ENCODE measurements around the gene TEX48.

TEX48 gene

DNA sequence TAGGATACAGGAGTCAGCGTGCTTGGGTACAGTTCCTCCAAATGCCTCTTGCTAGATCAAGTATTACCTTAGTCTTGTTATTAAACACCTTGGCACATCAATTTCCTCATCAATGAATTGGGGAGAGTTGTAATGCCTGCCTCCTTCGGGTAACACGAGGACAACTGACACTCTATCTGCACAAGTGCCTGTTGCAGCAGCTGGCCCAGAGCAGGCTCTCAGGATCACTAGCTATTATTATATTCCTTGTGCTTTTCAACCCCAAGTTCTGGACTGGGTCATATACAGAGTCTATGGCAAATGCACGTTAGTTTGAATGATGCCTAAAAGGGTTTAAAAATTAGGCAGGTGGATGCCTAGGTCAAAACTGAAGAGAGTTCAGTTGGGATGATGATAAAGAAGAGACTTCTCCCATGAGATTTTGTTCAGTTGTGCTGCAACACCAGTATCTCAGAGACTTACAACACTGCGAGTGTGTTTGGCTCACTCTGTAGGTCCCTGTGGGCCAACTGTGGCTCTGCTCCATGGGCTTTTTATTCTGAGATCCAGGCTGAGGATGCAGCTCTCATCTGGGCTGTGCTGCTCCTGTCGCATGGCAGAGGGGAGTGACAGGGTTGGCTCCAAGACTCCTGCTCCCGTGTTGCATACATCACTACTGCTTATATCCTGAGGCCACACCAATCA lies 41.1 kb upstream of the TEX48 start:
- DNase-seq (ENCODE audit: low read depth), result no peak
- TF ChIP-seq, protein P1, sequence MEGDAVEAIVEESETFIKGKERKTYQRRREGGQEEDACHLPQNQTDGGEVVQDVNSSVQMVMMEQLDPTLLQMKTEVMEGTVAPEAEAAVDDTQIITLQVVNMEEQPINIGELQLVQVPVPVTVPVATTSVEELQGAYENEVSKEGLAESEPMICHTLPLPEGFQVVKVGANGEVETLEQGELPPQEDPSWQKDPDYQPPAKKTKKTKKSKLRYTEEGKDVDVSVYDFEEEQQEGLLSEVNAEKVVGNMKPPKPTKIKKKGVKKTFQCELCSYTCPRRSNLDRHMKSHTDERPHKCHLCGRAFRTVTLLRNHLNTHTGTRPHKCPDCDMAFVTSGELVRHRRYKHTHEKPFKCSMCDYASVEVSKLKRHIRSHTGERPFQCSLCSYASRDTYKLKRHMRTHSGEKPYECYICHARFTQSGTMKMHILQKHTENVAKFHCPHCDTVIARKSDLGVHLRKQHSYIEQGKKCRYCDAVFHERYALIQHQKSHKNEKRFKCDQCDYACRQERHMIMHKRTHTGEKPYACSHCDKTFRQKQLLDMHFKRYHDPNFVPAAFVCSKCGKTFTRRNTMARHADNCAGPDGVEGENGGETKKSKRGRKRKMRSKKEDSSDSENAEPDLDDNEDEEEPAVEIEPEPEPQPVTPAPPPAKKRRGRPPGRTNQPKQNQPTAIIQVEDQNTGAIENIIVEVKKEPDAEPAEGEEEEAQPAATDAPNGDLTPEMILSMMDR (IDR thresholded peaks at IDR 0.05; ENCODE audit: low read length, missing control alignments), result no peak
- no peak overlapping the region for H3K4me3 ChIP-seq (replicated peaks; ENCODE audit: low read depth, low read length)

DNA sequence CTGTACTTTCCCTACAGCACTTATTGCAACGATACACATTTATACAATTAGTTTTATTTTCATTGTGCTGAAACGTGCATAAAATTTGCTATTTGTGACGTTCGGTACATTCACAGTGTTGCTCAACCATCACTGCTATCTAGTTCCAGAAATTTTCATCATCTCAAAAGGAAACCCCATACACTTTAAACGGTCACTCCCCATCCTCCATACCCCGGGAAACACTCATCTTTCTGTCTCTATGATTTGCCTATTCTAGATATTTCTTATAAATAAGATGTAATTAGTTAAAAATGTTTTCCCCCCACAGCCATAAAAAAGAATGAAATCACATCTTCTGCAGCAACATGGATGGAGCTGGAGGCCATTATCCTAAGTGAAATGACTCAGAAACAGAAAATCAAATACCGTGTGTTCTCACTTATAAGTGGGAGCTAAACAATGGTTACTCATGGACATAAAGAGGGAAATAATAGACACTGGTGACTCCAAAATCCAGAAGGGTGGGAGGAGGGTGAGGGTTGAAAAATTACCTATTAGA lies 40.2 kb upstream of the TEX48 start:
- no peak overlapping the region for H3K4me3 ChIP-seq (replicated peaks; ENCODE audit: low read depth, low read length)
- no peak for DNase-seq (ENCODE audit: low read depth)
- TF ChIP-seq, protein P1 (IDR thresholded peaks at IDR 0.05; ENCODE audit: low read length, missing control alignments), result no peak

DNA sequence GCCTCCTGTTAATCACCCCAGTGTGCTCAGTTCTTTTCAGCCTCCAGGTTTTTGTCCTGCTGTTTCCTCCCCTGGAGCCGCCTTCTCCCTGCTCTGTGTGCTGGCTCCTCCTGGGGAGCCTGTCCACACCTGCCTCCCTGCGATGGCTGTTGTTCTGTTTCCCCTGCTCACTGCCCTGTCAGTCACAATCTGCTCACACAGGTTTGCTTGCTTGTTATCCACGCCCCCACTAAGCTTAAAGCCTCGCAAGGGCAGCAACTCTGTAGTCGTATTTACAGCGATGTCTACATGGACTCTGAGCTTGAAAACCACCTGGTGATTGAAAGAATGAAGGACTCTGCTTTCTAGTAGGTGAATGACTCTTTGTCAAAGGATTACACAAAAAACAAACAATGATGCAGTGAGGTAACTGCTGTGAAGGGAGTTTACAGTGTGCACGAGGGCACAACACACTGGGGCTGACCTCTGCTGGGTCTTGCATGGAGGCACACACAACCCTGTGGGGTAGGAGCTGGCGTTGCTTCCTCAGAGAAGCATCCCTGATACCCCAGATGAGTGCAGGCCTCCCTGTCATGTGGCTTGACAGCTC lies 39.6 kb upstream of the TEX48 start:
- no peak overlapping the region for H3K4me3 ChIP-seq (replicated peaks; ENCODE audit: low read depth, low read length)
- DNase-seq (ENCODE audit: low read depth), result no peak
- TF ChIP-seq, protein P1 (IDR thresholded peaks at IDR 0.05; ENCODE audit: low read length, missing control alignments), result no peak

DNA sequence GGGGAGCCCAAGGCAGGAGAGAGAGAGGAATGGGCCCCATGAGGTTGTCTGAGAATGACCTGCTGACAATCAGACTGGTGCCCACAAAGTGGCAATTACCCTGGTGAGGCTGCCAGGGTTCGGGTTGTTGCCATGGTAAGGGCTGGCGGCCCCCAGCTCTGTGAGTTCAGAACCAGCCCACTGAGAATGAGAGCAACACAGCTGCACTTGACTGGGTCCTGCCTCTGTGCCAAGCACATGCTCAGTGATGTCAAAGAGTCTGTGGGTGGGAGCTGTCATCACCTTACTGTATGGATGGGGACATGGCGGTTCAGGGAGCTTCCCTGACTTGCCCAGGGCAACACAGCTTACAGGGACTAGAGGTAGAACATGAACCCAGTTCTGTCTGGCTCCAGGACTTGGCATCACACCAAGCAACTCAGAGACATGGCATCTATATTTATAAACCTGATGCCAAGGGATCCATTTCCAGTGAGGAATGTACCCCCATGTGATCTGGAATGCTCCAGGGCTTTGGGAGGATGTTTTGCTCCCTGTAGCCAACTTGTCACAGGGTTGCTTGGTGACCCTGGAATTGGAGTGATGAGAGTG lies 38.2 kb upstream of the TEX48 start:
- H3K4me3 ChIP-seq (replicated peaks; ENCODE audit: low read depth, low read length), result no peak overlapping the region

DNA sequence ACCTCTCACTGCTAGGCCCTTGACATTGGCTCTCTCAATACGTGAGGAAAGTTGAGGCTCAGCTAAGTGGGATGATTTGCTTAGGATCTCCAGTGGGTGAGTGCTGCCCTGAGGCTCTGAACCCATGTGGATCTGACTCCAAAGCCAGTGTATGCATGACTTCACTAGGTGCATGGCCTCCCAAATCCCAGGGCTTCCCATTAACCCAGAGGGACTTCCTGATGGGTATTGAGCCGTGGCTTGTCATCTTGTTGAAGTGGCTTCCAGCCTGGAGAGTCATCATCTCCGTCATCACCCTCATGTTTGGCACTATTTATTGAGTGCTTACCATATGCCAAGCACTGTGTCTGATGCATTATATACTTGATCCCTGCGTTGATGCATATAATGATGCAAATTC lies 37.3 kb upstream of the TEX48 start:
- TF ChIP-seq, protein P1 (IDR thresholded peaks at IDR 0.05; ENCODE audit: low read length, missing control alignments), result no peak
- DNase-seq (ENCODE audit: low read depth), result no peak
- no peak overlapping the region for H3K4me3 ChIP-seq (replicated peaks; ENCODE audit: low read depth, low read length)

More for the DNA sequence above, 38.2 kb upstream of the TEX48 start:
- no peak for DNase-seq (ENCODE audit: low read depth)
- TF ChIP-seq, protein P1 (IDR thresholded peaks at IDR 0.05; ENCODE audit: low read length, missing control alignments), result no peak

DNA sequence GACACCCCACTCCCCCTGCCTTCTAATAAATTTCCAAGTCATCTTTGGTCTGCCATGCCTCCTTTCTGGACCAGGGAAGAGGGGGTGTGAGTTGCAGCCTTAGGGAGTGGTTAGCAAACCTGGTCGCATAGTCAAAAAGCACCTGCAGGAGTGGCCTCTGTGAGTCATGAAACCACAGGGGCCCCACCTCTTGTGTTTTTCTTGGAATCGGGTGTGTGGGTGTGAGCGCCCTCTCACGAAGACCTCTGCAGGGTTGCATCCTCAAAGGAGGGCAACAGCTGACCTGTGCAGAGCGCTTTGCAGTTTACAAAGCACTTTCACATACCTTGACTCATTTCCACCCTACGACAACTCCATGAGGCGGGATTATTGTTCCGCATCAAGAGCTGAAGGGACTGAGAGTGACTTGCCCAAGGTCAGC lies 36.8 kb upstream of the TEX48 start:
- TF ChIP-seq, protein P1 (IDR thresholded peaks at IDR 0.05; ENCODE audit: low read length, missing control alignments), result no peak
- no peak overlapping the region for H3K4me3 ChIP-seq (replicated peaks; ENCODE audit: low read depth, low read length)
- no peak for DNase-seq (ENCODE audit: low read depth)
